ENCODE results near the gene EMX2.

Gene EMX2

GRCh38 chr10:117539903-117540639 is 2.5 kb upstream of the EMX2 start:
- H4K20me1 ChIP-seq (ENCODE audit: low read depth, low read length) = no peaks in the 10 kb centered on the region
- no peak overlapping the region for H2AFZ ChIP-seq (ENCODE audit: low read depth, low read length, severe bottlenecking)
- H3K79me2 ChIP-seq (ENCODE audit: insufficient read depth, low read length) = no peaks in the 10 kb centered on the region
- no peak overlapping the region for H3K4me3 ChIP-seq (ENCODE audit: insufficient read depth, low read length, poor library complexity, severe bottlenecking)
- H3K27me3 ChIP-seq (ENCODE audit: low read length) = no peaks in the 10 kb centered on the region
- no peaks in the 10 kb centered on the region for H3K9me3 ChIP-seq (ENCODE audit: insufficient read depth, low read length)
- no peak for TF ChIP-seq EZH2phosphoT487 (conservative IDR thresholded peaks at IDR 0.05; ENCODE audit: low read length)
- TF ChIP-seq, protein P1, sequence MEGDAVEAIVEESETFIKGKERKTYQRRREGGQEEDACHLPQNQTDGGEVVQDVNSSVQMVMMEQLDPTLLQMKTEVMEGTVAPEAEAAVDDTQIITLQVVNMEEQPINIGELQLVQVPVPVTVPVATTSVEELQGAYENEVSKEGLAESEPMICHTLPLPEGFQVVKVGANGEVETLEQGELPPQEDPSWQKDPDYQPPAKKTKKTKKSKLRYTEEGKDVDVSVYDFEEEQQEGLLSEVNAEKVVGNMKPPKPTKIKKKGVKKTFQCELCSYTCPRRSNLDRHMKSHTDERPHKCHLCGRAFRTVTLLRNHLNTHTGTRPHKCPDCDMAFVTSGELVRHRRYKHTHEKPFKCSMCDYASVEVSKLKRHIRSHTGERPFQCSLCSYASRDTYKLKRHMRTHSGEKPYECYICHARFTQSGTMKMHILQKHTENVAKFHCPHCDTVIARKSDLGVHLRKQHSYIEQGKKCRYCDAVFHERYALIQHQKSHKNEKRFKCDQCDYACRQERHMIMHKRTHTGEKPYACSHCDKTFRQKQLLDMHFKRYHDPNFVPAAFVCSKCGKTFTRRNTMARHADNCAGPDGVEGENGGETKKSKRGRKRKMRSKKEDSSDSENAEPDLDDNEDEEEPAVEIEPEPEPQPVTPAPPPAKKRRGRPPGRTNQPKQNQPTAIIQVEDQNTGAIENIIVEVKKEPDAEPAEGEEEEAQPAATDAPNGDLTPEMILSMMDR (IDR thresholded peaks at IDR 0.05; ENCODE audit: insufficient read depth, low read length, poor library complexity, severe bottlenecking) = no peak
- H3K4me2 ChIP-seq (ENCODE audit: low read depth, low read length, poor library complexity, severe bottlenecking) = no peak overlapping the region
- no peak overlapping the region for H3K9ac ChIP-seq (ENCODE audit: low read length)
- no peak overlapping the region for H3K27ac ChIP-seq (ENCODE audit: low read depth, low read length)
- H3K9me2 ChIP-seq (replicated peaks; ENCODE audit: insufficient read depth, low read length) = no peaks in the 10 kb centered on the region
- H3K36me3 ChIP-seq (ENCODE audit: low read length) = no peaks in the 10 kb centered on the region
- H3F3A ChIP-seq (ENCODE audit: insufficient read depth) = no peaks in the 10 kb centered on the region

DNA sequence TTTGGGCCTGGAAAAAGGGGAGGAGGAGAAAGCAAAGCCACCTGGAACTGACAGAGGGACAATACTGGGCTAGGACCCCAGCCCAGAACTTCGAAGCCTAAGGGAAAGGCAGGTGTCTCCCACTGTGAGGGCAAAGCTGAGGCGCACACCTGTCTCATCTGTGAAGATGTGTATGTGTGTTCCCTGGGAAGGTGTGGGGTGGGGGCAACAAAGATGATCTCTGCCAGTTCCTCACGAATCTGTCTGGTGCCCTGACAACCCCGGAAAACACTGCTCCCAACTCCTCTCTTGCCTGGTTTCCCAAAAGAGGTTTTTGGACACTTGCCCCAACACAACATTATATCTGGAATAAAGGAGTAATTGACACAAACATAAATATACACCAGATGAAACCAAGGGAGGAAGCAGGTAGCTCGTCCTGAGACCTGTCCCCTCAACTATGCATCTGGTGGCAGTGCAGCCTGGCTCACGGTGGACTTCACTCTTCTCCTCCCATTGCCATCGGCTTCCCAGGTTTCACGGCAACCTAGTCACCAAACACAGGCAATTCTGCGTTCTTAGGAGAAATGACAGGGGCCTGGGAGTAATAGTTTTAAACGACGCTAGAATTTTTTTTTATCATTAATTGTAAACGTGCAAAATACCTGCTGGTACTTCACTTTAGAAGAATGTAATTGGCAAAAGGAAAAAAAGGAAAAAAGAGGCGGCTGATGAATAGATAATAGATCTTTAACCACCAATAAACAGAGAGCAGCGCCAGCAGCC is 1.7 kb upstream of the EMX2 start:
- Histone ChIP-seq H3K27ac (ENCODE audit: low read depth, low read length) (no peak overlapping the region), H3K36me3 (ENCODE audit: low read length) (no peaks in the 10 kb centered on the region), H3K27me3 (ENCODE audit: low read length) (no peaks in the 10 kb centered on the region), H3K9me2 (replicated peaks; ENCODE audit: insufficient read depth, low read length) (no peaks in the 10 kb centered on the region), H4K20me1 (ENCODE audit: low read depth, low read length) (no peaks in the 10 kb centered on the region), H3K4me3 (ENCODE audit: insufficient read depth, low read length, poor library complexity, severe bottlenecking) (no peak overlapping the region), H3K79me2 (ENCODE audit: insufficient read depth, low read length) (no peaks in the 10 kb centered on the region), H3K4me2 (ENCODE audit: low read depth, low read length, poor library complexity, severe bottlenecking) (no peak overlapping the region), H3K9ac (ENCODE audit: low read length) (no peak overlapping the region), H2AFZ (ENCODE audit: low read depth, low read length, severe bottlenecking) (no peak overlapping the region), H3K9me3 (ENCODE audit: insufficient read depth, low read length) (no peaks in the 10 kb centered on the region), H3F3A (ENCODE audit: insufficient read depth) (no peaks in the 10 kb centered on the region)
- TF ChIP-seq, protein P1 (IDR thresholded peaks at IDR 0.05; ENCODE audit: insufficient read depth, low read length, poor library complexity, severe bottlenecking) = no peak
- no peak for TF ChIP-seq EZH2phosphoT487 (conservative IDR thresholded peaks at IDR 0.05; ENCODE audit: low read length)

DNA sequence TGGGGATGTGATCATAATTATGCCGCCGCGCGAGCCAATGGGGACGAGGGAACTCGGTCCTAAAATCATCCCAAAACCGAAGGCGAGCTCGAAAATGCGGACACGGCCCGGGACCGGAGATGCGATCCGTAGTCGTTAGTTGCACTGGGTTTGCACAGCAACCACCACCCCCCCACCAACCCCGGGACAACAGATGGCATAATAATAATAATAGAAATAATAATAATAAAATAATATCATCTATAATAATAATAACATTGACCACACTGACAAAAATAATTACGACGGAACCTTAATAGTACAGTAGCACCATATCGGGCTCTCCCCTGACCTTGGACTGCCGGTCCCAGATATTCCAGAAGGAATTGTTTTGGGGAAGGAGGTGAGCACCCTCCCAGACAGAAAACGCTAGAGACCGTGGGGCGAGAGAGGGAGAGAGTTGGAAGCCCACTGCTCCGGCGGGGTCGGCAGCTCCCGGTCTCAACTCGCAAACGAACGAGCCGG is 1.1 kb upstream of the EMX2 start:
- no peak overlapping the region for H2AFZ ChIP-seq (ENCODE audit: low read depth, low read length, severe bottlenecking)
- H4K20me1 ChIP-seq (ENCODE audit: low read depth, low read length) = no peaks in the 10 kb centered on the region
- no peak overlapping the region for H3K9ac ChIP-seq (ENCODE audit: low read length)
- H3K27me3 ChIP-seq (ENCODE audit: low read length) = no peaks in the 10 kb centered on the region
- H3K4me3 ChIP-seq (ENCODE audit: insufficient read depth, low read length, poor library complexity, severe bottlenecking) = no peak overlapping the region
- no peaks in the 10 kb centered on the region for H3K79me2 ChIP-seq (ENCODE audit: insufficient read depth, low read length)
- H3F3A ChIP-seq (ENCODE audit: insufficient read depth) = no peaks in the 10 kb centered on the region
- no peak overlapping the region for H3K27ac ChIP-seq (ENCODE audit: low read depth, low read length)
- no peak overlapping the region for H3K4me2 ChIP-seq (ENCODE audit: low read depth, low read length, poor library complexity, severe bottlenecking)
- H3K9me3 ChIP-seq (ENCODE audit: insufficient read depth, low read length) = no peaks in the 10 kb centered on the region
- H3K9me2 ChIP-seq (replicated peaks; ENCODE audit: insufficient read depth, low read length) = no peaks in the 10 kb centered on the region
- no peaks in the 10 kb centered on the region for H3K36me3 ChIP-seq (ENCODE audit: low read length)
- TF ChIP-seq, protein P1 (IDR thresholded peaks at IDR 0.05; ENCODE audit: insufficient read depth, low read length, poor library complexity, severe bottlenecking) = no peak
- TF ChIP-seq EZH2phosphoT487 (conservative IDR thresholded peaks at IDR 0.05; ENCODE audit: low read length) = no peak
